HepG2 (cell line): ENCODE data around the gene BTRC. TPM values are rescaled to one million over a fixed set of nuclear protein-coding genes. Genes with fewer than 3 reads are reported as not detected.
A peak's percentile ranks its signal among the peaks of the same experiment; 100 is the strongest.

ENCODE experiments used
- ATAC-seq: fragments of 200-7000 bp; cut with Tn5 transposase; 3 replicates; pipeline ENCODE4 v1.9.1; 2020; ENCODE audit warnings: mild to moderate bottlenecking, moderate library complexity
- BruUV-seq: library from RNA; stranded (reverse); fragments of 400-500 nt; replicated peaks from 2 replicates; lab custom pipeline; 2021; lab: Mats Ljungman, UMichigan
- CTCF ChIA-PET: fragments of 300-600 bp; formaldehyde crosslinking; extraction: SDS; loops from one replicate; lab custom pipeline; 2021; ENCODE audit warnings: low total read pairs, inconsistent platforms, low intra/inter-chr PET ratio; lab: Yijun Ruan, JAX
- POLR2A ChIA-PET: fragments of 350-600 bp; sonication (Branson Sonifier 250); formaldehyde crosslinking; loops from one replicate; lab custom pipeline; 2020; ENCODE audit warnings: antibody characterized with exemption, inconsistent platforms; lab: Yijun Ruan, JAX
- DNase-seq: peaks from one replicate; pipeline ENCODE4 v3.0.0-alpha.2; 2015; ENCODE audit warnings: low spot score
- FAIRE-seq: peaks from 3 replicates; lab custom pipeline; 2011; peaks lifted over from hg19 to GRCh38; lab: Jason Lieb, UNC
- H2AFZ ChIP-seq: one replicate; pipeline ENCODE4 v1.6.1; 2011; ENCODE audit warnings: low read length, inconsistent platforms
- H3K27ac ChIP-seq: fragments of 300-600 bp; 3 replicates; pipeline ENCODE4 v1.8.0; 2011; ENCODE audit warnings: mixed run types, mild to moderate bottlenecking, mixed read lengths, low read length, inconsistent platforms; ENCODE audit not compliant: insufficient read depth; ENCODE audit errors: extremely low read length
- H3K27me3 ChIP-seq, 2 experiments: fragments of 200-600 bp in 1 of 2; 2 replicates in 1 of 2; 3 replicates in 1 of 2; pipeline versions ENCODE4 v1.6.0 to v1.8.0; 2011; ENCODE audit warnings: low read length in 2 of 2, mild to moderate bottlenecking in 2 of 2, moderate library complexity in 2 of 2, inconsistent platforms in 1 of 2; ENCODE audit not compliant: insufficient read depth in 2 of 2, control insufficient read depth in 1 of 2
- H3K36me3 ChIP-seq, 2 experiments: fragments of 200-600 bp in 1 of 2; replicated peaks in 1 of 2; 2 replicates in 1 of 2; 3 replicates in 1 of 2; pipeline versions ENCODE4 v1.5.1 to v1.8.0; 2011; ENCODE audit warnings: low read length in 2 of 2, inconsistent platforms in 1 of 2; ENCODE audit not compliant: insufficient read depth in 2 of 2, control insufficient read depth in 1 of 2
- H3K4me1 ChIP-seq: 2 replicates; pipeline ENCODE4 v1.5.1; 2012; ENCODE audit warnings: low read length, inconsistent platforms; ENCODE audit not compliant: insufficient read depth
- H3K4me2 ChIP-seq: 2 replicates; pipeline ENCODE4 v1.6.0; 2011; ENCODE audit warnings: low read depth, low read length, inconsistent platforms
- H3K4me3 ChIP-seq, 3 experiments: fragments of 200-600 bp in 1 of 3; sonication (generic), shearing (Covaris generic) in 1 of 3; replicated peaks in 1 of 3; 2 replicates each; pipeline ENCODE4 v1.5.1; 2011 to 2016; ENCODE audit warnings: low read length in 3 of 3, inconsistent platforms in 2 of 3, low read depth in 2 of 3, mild to moderate bottlenecking in 2 of 3, control low read depth in 1 of 3, mixed read lengths in 1 of 3; ENCODE audit not compliant: insufficient read depth in 1 of 3
- H3K79me2 ChIP-seq: one replicate; pipeline ENCODE4 v1.6.1; 2011; ENCODE audit warnings: low read length, inconsistent platforms; ENCODE audit not compliant: insufficient read depth
- H3K9ac ChIP-seq: 2 replicates; pipeline ENCODE4 v1.6.0; 2011; ENCODE audit warnings: mild to moderate bottlenecking, low read depth, low read length, inconsistent platforms; ENCODE audit not compliant: insufficient read depth
- H3K9me3 ChIP-seq: 2 replicates; pipeline ENCODE4 v1.5.1; 2012; ENCODE audit warnings: mild to moderate bottlenecking, low read length
- H4K20me1 ChIP-seq: 2 replicates; pipeline ENCODE4 v1.6.0; 2011; ENCODE audit warnings: inconsistent platforms, mild to moderate bottlenecking, low read length, moderate library complexity; ENCODE audit not compliant: insufficient read depth
- AGO1 ChIP-seq: fragments of 200-400 bp; formaldehyde crosslinking; IDR thresholded peaks from 2 replicates; pipeline ENCODE4 v1.6.1; 2017; ENCODE audit warnings: mild to moderate bottlenecking, low read depth, low read length, moderate library complexity; ENCODE audit not compliant: poor library complexity, severe bottlenecking
- ERF ChIP-seq: IDR thresholded peaks from 2 replicates; pipeline ENCODE4 v1.6.1; 2018; ENCODE audit warnings: missing biosample characterization, missing genetic modification reagents
- MEF2D ChIP-seq: sonication (generic); formaldehyde crosslinking; IDR thresholded peaks from 2 replicates; pipeline ENCODE4 v1.5.1; 2020; ENCODE audit warnings: mild to moderate bottlenecking, missing genetic modification reagents
- ZBTB49 ChIP-seq: sonication (generic); formaldehyde crosslinking; IDR thresholded peaks from 2 replicates; pipeline ENCODE4 v1.4.0; 2020; ENCODE audit warnings: missing genetic modification reagents, borderline replicate concordance
- ZNF441 ChIP-seq: sonication (generic); formaldehyde crosslinking; IDR thresholded peaks from 2 replicates; pipeline ENCODE4 v1.7.0; 2021; ENCODE audit warnings: missing genetic modification reagents, borderline replicate concordance
- ZNF496 ChIP-seq: sonication (generic); formaldehyde crosslinking; IDR thresholded peaks from 2 replicates; pipeline ENCODE4 v1.8.1; 2023; ENCODE audit warnings: mild to moderate bottlenecking, moderate library complexity, missing genetic modification reagents; ENCODE audit not compliant: insufficient replicate concordance
- ZNF747 ChIP-seq: sonication (generic); formaldehyde crosslinking; IDR thresholded peaks from 2 replicates; pipeline ENCODE4 v1.8.1; 2023; ENCODE audit warnings: missing genetic modification reagents, mild to moderate bottlenecking, borderline replicate concordance
- ZNF792 ChIP-seq: IDR thresholded peaks from 2 replicates; pipeline ENCODE4 v1.6.1; 2016
- WGBS: methylation state at CpG from one replicate; pipeline ENCODE4 v1.1.6; 2017; ENCODE audit warnings: low lambda C conversion rate; 5-methylcytosine and 5-hydroxymethylcytosine counted together
- in situ Hi-C: cut with HindIII; loops from 2 replicates; pipeline ENCODE4 v1.10.0; 2017; ENCODE audit warnings: low pct_unique_long_range_greater_than_20kb; ENCODE audit not compliant: extremely low pct_ligation_motif_present
- intact Hi-C: fragments of 100-400 bp; cut with micrococcal nuclease; formaldehyde crosslinking; loops from one replicate; pipeline ENCODE4 v1.10.0; 2022; ENCODE audit not compliant: unreplicated experiment
- polyA plus RNA-seq, 8 experiments: library from polyadenylated mRNA; depleted of rRNA in 3 of 8; stranded (reverse) in 7 of 8; unstranded in 1 of 8; fragments of >200 nt; fragmentation: Illumina TruSeq in 4 of 8; extraction: Trizol in 4 of 8; gene quantifications; 2 replicates each; pipeline versions ENCODE4 v1.2.1 to v1.2.3, GENCODE V29; 2011 to 2016; ENCODE audit warnings: low read depth in 4 of 8, missing spikeins in 1 of 8, mixed read lengths in 1 of 8; ENCODE audit not compliant: insufficient read depth in 1 of 8
- total RNA-seq, 5 experiments: library from RNA; depleted of rRNA; stranded (reverse); fragments of >200 nt; fragmentation: Illumina TruSeq; extraction: Trizol; gene quantifications; 2 replicates each; pipeline ENCODE4 v1.2.3, GENCODE V29; 2016; ENCODE audit warnings: low read depth in 1 of 5

BTRC gene
- total and polyA plus RNA-seq, 2 of the 13 experiments (the other 11 are each of a cell fraction or from before 2014, with no cell fraction given), result 12.0 to 14.4 TPM

DNA sequence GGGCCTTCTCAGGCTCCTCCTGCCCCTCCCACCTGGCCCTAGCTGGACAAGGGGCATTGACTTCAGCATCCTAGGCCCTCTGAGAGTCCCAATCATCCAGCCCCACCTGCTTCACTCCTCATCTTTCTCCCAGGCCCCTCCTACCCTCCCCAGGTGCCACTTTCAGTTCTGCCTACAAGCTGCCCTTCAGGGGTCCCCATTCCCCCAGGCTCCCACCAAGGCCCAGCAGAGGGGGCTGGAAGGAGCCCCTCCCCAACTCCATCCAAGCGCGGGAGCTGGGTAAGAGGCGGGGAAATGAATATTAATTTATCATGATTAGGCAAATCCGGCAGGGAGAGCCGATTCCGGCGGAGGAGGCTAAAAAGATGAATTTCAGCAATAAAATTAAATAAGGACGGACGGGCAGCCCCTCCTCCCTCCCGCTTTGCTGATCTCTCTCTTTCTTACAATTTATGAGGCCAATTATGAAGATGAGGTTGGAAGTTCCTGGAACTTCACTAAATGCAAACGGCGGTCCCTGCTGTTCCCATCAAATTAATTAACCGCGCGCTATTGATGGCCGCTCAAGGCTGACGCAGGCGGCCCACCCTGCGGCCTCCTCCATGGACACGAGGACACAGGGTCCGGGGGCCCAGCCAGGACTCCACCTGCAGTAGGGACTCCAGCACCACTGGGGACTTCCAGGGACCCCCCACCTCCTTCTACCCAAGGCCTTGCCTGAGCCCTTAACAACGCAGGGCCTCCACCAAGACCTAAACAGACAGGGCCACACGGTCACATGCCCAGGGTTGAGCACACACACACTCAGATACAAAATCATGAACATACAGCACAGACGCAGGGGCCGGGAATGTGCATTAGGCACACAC is 220.2 kb downstream of the BTRC start:
- ChIA-PET POLR2A (no interaction called here), CTCF (no interaction called here)
- in situ Hi-C loops (loop anchor here (5.0 kb wide), 1 partner anchor 282 kb away; no protein-coding TSS in a partner anchor), intact Hi-C loops (loop anchor here (5.0 kb wide), 1 partner anchor 282 kb away; no protein-coding TSS in a partner anchor)
- Histone ChIP-seq H3K4me1 (peaks cover 20% of the 10 kb centered on the region), H3K27me3 (peaks cover 0 to 14% of the 10 kb centered on the region in 2 experiments; a peak in 2 of 5 replicates), H3K4me2 (no peak overlapping the region), H3K36me3 (no peaks in the 10 kb centered on the region), H3K27ac (no peak overlapping the region), H4K20me1 (no peaks in the 10 kb centered on the region), H3K9ac (no peak overlapping the region), H2AFZ (no peak overlapping the region), H3K79me2 (no peaks in the 10 kb centered on the region), H3K9me3 (no peaks in the 10 kb centered on the region), H3K4me3 (no peak overlapping the region)
- no TSS peak for BruUV-seq
- WGBS, result 96% methylated on average over 20 of the region's 25 CpGs
- ATAC-seq (no peak), DNase-seq (no peak), FAIRE-seq (no peak)
- TF ChIP-seq ZNF496 (CRISPR knock-in tag) (no peak), ZNF747 (CRISPR knock-in tag) (no peak), AGO1 (peak; percentile 15)

DNA sequence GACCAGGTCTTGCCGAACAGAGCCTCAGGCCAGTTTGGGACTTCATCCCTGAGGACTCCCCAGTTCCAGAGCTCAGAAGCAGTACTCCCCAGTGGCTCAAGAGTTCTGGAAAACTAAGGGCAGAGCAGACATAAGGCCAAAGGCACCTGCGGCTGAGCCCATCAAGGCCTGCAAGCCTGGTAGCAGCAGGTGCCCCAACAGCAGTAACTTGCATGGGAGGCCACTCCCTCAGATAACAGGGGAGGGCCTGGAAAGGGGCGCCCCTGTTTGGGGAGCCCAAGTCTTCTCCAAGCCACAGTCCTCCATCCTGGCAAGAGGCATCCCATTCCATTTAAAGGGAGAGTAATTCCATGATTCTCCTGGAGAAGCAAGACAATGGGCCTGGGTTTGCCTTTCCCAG is 221.1 kb downstream of the BTRC start:
- CTCF ChIA-PET, result no interaction called here
- POLR2A ChIA-PET, result no interaction called here

More for the DNA sequence above, 221.1 kb downstream of the BTRC start:
- no TSS peak for BruUV-seq
- in situ Hi-C loops, result no loop called here
- Histone ChIP-seq H3K4me2 (no peak overlapping the region), H3K4me1 (peaks cover 11% of the 10 kb centered on the region), H4K20me1 (no peaks in the 10 kb centered on the region), H3K79me2 (no peaks in the 10 kb centered on the region), H2AFZ (no peak overlapping the region), H3K27ac (no peak overlapping the region), H3K9ac (no peak overlapping the region)
- WGBS, result 60% methylated on average over 1 of the region's 3 CpGs
- FAIRE-seq, result no peak
- intact Hi-C loops, result no loop called here
- TF ChIP-seq ZNF441 (CRISPR knock-in tag) (no peak), ERF (CRISPR knock-in tag) (no peak), ZNF792 (CRISPR knock-in tag) (no peak), ZBTB49 (no peak), MEF2D (CRISPR knock-in tag) (no peak), AGO1 (peak; percentile 3)
- TF ChIP-seq, all 625 proteins: peak for 1
- Histone ChIP-seq H3K36me3 (peaks cover 0 to 2% of the 10 kb centered on the region in 2 experiments; a peak in 1 of 5 replicates), H3K9me3 (no peaks in the 10 kb centered on the region), H3K27me3 (peaks cover 0 to 5% of the 10 kb centered on the region in 2 experiments; a peak in 1 of 5 replicates), H3K4me3 (no peak overlapping the region)
- ATAC-seq (no peak), DNase-seq (no peak)
